HG02970 (cell line): ENCODE measurements around the gene MAPK4.

Experiments
- ATAC-seq: cut with Tn5 transposase; IDR thresholded peaks from one replicate; pipeline ENCODE4 v1.9.1; 2021; ENCODE audit warnings: mild to moderate bottlenecking, moderate library complexity, moderate number of reproducible peaks; ENCODE audit not compliant: unreplicated experiment, low FRiP score

Gene MAPK4

GRCh38 chr18:50647792-50648191 lies 87.9 kb downstream of the MAPK4 start:
- ATAC-seq = no peak

GRCh38 chr18:50649821-50650220 lies 89.9 kb downstream of the MAPK4 start:
- no peak for ATAC-seq

GRCh38 chr18:50651334-50651733 lies 91.4 kb downstream of the MAPK4 start:
- ATAC-seq = no peak

- no peak for ATAC-seq
These were observed 93.7 kb downstream of the MAPK4 start for GRCh38 chr18:50653402-50654093.

- ATAC-seq = no peak
These were observed 94.3 kb downstream of the MAPK4 start for GRCh38 chr18:50654211-50654610.

- ATAC-seq = no peak
These were observed 95.0 kb downstream of the MAPK4 start for GRCh38 chr18:50654658-50655550.

GRCh38 chr18:50656396-50656795 lies 96.5 kb downstream of the MAPK4 start:
- ATAC-seq = no peak

GRCh38 chr18:50656841-50657470 lies 97.1 kb downstream of the MAPK4 start:
- no peak for ATAC-seq

GRCh38 chr18:50658601-50659000 lies 98.7 kb downstream of the MAPK4 start:
- ATAC-seq = no peak

- ATAC-seq = no peak
These were observed 99.5 kb downstream of the MAPK4 start for GRCh38 chr18:50659091-50660003.

GRCh38 chr18:50661013-50661412 lies 101.1 kb downstream of the MAPK4 start:
- no peak for ATAC-seq

GRCh38 chr18:50662177-50662576 lies 102.3 kb downstream of the MAPK4 start:
- no peak for ATAC-seq

GRCh38 chr18:50662775-50663383 lies 103.0 kb downstream of the MAPK4 start:
- ATAC-seq = no peak

GRCh38 chr18:50663626-50664441 lies 103.9 kb downstream of the MAPK4 start:
- ATAC-seq = no peak

GRCh38 chr18:50665015-50665414 lies 105.1 kb downstream of the MAPK4 start:
- ATAC-seq = no peak

- no peak for ATAC-seq
These were observed 105.6 kb downstream of the MAPK4 start for GRCh38 chr18:50665519-50665918.

- ATAC-seq = no peak
These were observed 106.6 kb downstream of the MAPK4 start for GRCh38 chr18:50666536-50666935.

GRCh38 chr18:50671376-50671775 lies 111.5 kb downstream of the MAPK4 start:
- ATAC-seq = no peak
